GM12801 (cell line): ENCODE data around the gene GTPBP10.

Source experiments
- CTCF ChIP-seq: IDR thresholded peaks from one replicate; pipeline ENCODE4 v1.5.1; 2011; ENCODE audit warnings: control low read depth; ENCODE audit not compliant: insufficient read length; ENCODE audit errors: extremely low read depth

GTPBP10 gene

GRCh38 chr7:90320014-90320413 lies 26.5 kb upstream of the GTPBP10 start:
- TF ChIP-seq CTCF, result no peak

DNA sequence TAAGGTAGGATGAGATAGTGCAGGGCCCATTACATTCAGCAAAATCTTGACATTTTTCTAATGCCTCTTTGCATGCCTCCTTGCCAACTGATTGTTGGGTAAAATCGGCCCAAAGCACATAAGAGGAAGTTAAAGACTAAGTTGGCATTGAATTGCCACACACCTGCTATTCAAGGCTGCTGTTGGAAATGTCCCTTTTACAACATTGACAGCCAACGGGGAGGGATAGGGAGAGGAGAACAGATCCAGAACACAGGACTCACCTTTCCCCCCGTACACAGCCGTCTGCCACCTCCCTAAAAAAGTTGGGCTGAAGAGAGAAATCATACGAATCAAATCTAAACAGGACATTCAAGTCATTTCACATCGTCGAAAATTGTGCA lies 26.1 kb upstream of the GTPBP10 start:
- TF ChIP-seq CTCF, result no peak

DNA sequence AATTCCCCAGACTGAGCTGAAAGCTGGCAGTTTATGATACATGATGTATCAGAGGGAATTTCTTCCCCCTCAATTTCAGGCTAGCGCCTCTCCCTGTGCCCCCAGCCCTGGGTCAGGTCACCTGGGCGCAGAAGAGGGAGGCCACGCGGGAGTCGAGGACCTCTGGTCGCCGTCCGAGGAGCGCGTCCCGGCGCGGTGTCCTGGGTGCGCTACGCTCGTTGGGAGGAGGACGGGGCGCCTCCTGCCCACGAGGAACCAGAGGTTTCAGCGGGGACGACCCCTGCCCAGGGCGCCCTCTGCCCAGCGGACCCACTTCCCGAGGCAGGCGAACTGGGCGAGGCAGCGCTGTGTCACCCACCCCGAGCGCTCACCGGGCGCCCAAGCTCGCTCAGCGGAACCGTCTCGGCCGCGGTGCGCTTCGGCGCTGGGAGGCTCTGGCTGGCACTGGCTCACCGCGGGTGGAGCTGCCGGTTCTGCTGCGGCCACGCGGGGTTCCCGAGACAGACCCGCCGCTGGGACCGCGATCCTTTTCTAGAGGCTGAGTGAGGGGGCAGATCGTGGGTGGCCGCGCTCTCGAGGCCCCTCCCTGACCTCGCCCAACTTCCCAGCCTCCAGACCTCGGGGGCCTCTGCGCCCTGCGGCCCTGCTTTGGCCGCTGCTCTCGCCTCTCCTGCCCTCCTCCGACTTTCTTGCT lies 25.6 kb upstream of the GTPBP10 start, which contains the start of gene FAM237B:
Gene FAM237B (minus strand): TSS at position 504 of the 694 bp plus-strand sequence. CDS start 1,556 bp downstream, outside the sequence.
- TF ChIP-seq CTCF, result no peak

GRCh38 chr7:90322837-90323236 lies 23.7 kb upstream of the GTPBP10 start:
- no peak for TF ChIP-seq CTCF

GRCh38 chr7:90326500-90326899 lies 20.0 kb upstream of the GTPBP10 start:
- no peak for TF ChIP-seq CTCF

DNA sequence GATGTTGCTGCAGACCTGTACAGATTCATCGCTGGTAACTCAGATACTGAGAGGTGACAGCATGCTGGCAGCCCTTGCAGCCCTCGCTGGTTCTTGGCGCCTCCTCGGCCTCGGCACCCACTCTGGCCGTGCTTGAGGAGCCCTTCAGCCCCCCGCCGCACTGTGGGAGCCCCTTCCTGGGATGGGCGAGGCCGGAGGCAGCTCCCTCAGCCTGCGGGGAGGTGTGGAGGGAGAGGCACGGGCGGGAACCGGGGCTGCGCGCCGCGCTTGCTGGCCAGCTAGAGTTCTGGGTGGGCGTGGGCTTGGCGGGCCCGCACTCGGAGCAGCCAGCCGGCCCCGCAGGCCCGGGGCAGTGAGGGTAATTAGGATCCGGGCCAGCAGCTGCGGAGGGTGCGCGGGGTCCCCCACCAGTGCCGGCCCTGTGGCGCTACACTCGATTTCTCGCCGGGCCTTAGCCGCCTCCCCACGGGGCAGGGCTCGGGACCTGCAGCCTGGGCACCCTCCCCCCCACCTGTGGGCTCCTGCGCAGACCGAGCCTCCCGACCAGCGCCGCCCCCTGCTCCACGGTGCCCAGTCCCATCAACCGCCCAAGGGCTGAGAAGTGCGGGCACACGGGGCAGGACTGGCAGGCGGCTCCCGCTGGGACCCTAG lies 12.2 kb upstream of the GTPBP10 start:
- no peak for TF ChIP-seq CTCF

- no peak for TF ChIP-seq CTCF
Measured at GRCh38 chr7:90337106-90337505, 9.4 kb upstream of the GTPBP10 start.
